GM18520 (cell line): Measurements from ENCODE around the gene CUL9.

Experiments
- ATAC-seq: cut with Tn5 transposase; IDR thresholded peaks from one replicate; pipeline ENCODE4 v1.9.1; 2021; ENCODE audit not compliant: unreplicated experiment

CUL9 gene

DNA sequence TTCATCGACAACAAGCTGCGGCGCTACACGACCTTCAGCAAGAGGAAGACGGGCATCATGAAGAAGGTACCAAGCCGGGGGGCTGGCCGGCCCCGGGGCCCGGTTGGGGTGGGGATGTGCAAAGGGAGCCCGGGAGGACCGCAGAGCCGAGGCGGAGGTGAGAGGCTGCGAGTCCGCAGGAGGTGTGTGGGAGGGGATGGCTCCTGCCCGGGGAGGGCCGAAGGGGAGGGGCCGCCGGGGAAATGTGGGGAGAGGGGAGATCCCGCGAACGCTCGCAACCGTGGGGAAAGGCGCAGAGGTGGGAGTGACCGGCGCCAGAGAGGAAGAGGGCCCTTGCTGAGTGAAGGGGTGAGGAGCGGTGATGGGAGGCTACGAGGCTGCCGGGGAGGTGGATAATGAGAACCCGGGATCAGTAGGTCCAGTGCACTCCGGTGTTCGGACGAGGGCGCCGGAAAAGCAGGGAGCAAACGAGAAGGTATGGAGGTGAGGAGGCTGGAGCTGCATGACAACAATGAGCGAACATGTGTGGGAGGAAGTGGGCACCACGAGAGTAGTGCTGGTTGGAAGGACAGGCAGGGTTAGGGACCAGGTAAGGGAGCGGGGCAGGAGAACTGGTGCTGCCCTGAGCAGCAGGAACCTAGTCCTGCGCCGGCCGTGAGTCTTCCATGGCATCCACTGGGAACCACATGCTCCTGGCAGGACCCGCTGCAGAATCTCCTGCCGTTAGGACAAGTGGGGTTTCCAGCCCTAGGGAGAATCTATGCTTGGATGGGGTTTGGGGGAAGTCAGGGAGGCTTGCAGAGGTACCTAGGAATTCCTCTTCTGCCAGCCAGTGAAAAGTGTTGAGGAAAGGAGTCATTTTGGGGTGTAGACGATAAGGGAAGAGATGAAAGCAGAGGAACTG, 9.6 kb upstream of the CUL9 start:
- no peak for ATAC-seq

DNA sequence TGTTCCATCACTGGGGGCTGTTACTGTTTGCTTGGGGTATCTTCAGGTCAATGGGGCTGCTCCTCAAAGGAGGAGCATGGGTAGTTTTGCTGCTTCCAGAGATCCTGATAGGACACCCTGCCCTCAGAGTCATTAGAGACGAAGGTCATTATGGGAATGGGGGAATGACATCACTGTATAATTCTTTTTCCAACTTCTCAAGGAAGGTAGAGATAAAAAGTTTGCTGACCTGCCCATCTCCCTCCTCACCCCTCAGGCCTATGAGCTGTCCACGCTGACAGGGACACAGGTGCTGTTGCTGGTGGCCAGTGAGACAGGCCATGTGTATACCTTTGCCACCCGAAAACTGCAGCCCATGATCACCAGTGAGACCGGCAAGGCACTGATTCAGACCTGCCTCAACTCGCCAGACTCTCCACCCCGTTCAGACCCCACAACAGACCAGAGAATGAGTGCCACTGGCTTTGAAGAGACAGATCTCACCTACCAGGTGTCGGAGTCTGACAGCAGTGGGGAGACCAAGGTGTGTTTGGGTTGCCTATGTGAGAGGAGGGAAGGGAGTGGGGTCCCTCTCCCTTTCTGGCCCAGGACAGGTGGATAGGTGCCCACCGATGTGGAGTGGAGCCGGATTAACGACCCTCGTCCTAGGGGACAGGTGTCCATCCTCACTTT, 8.3 kb upstream of the CUL9 start:
- ATAC-seq: no peak

DNA sequence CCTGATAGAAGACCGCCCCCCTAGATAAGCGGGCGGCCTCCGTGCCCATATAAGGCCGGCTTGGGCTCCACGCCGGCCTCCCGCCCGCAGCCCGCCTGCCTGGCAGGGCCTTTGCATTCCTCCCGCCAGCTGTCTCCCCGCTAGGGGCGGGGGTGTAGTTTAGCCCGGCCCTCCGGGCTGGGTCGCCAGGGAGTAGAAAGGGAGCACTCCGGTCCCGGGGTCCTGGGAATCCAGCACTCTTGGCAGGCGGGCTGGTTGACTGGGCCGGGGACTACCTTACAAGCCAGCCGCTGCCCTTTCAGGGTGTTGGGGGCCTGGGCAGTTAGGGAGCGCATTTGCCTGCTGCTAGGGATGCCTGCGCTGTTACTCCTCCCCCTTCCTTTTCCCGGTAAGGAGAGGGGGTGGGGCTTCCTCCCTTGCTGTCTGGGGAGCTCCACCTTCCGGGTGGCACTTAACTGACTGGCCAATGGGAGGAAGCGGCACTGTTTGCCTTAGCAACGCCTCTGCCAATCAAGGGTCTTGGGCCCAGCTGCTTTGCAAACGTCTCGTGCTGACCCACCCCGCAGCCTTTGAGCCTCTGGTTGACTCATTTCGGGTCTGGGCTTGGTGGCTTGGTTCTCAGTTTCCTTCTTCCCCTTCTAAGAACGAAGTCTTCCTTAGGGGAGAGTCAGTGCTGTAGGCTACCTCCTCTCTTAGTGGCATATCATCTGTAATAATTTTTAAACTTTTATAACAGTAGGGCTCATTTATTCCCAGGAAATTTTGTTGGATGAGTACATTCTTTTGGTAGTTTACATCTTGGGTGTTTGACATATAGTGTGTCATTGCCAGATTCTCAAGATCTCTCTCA, 7.5 kb upstream of the CUL9 start:
- peak; percentile 46 for ATAC-seq

DNA sequence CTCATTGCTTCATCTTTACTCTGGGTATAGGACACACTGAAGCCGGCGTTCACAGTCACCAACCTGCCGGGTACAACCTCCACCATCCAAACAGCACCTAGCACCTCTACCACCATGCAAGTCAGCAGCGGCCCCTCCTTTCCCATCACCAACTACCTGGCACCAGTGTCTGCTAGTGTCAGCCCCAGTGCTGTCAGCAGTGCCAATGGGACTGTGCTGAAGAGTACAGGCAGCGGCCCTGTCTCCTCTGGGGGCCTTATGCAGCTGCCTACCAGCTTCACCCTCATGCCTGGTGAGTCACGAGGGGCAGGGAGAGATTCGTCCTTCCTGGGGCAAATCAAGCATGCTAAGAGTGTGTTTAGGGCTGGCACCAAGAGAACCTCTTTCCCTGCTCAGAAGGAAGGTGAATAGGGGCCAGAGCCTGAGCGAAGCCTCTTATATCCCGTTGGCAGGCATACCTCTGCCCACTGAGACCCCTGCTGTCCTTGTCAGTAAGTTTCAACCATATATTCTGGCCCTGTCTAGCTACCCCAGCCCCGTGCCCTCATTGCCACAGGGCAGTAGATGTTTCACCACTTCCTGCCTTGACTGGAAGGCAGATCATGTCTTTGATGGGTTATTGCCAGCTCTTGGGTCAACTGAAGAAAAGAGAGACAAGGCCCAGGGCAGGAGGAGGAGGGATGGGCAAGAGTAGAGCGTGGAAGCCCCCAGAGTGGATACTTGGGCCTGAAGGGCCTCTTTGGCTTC, 6.1 kb upstream of the CUL9 start:
- no peak for ATAC-seq

DNA sequence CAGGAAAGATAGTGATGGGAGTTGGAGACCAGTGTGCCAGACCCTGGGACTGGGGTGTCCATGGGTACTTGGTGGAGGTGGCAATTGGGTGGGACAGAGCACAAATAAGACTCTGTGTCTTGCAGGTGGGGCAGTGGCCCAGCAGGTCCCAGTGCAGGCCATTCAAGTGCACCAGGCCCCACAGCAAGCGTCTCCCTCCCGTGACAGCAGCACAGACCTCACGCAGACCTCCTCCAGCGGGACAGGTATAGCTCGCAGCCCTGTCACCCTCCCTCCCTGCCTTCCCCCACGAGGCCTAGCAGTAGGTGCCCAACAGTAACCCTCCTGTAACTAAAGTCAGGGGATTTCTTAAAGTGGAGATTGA, 5.6 kb upstream of the CUL9 start:
- no peak for ATAC-seq

DNA sequence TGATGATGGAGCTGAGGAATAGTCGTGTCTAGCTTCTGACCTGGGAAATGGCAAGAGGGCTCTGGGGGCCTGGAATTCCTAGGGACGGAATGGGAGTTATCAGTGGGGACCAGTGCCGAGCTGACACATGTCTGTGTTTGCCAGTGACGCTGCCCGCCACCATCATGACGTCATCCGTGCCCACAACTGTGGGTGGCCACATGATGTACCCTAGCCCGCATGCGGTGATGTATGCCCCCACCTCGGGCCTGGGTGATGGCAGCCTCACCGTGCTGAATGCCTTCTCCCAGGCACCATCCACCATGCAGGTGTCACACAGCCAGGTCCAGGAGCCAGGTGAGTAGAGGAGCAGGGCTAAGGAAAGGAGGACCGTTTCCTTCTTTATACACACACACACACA, 3.8 kb upstream of the CUL9 start:
- no peak for ATAC-seq

DNA sequence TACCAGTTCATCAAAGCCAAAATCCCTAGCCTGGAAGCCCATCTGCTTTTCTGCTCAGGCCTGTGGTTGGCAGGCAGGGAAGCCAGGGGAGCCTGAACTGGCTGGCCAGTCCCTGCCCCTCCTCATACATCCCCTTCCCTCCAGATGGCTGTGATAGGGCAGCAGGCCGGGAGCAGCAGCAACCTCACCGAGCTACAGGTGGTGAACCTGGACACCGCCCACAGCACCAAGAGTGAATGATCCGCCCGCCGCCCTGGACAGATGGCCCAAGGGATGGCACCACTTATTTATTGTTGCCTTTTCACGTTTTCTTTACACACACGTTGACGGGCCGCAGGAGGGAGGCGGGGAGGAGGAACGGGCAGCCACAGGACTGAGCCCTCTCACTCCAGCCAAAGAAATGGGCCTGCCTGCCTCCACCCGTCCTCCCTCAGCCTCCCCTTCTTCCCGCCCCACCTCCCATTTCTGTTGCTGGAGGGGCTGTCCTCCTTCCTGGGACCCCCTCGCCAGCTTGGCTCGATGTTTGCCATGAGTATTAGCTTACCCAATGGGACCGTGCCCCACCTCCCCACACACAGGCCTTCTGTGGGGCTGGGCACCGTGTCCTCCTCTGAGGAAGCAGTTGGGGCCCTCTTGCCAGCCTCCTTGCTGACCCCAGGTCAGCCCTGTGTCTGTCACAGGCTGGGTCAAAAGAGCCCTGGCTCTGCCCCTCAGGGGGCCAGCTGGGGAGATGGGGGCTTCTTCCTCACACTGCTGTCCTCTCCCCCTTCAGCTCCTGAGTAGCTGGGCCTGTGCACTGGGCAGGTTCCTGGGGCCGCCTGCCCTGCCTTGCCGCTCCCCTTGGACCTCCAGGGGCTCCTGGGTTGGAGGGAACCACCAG, 2.8 kb upstream of the CUL9 start:
- no peak for ATAC-seq

DNA sequence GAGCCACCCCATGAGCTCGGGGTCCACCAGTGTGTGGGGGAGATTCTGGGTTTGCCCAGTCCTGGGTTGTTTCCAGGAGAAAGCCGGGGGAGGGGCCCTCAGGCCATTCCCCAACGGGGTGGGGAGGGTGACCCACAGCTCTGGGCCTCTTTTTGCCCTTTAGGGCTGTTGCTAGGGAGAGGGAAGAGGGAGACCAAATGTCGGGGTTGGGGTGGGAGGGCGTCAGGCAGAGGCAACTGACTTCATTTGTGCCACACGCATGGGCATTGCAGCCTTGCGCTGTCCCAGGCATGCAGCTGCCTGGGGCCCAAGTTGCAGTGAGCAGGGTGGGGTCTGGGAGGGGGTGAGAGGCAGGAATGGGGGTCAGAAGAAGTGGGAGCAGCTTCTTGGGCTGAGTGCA, 1.9 kb upstream of the CUL9 start:
- ATAC-seq: no peak

DNA sequence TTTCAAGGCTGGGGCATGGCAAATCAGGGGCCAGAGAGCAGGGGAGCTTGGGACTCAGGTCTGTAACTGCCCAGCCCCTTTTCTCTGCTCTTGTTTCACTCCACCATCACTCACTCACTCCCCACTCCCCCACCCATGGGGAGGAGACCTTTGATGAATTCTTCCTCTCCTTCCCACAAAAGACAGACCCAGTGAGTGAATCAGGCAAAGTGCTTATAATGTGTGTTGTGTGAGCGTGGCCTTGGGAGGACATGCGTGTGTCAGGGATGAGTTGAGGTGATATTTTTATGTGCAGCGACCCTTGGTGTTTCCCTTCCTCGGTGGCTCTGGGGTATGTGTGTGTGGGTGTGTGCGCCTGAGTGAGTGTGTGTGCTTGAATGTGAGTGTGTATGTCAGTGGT, 1.0 kb upstream of the CUL9 start:
- no peak for ATAC-seq

DNA sequence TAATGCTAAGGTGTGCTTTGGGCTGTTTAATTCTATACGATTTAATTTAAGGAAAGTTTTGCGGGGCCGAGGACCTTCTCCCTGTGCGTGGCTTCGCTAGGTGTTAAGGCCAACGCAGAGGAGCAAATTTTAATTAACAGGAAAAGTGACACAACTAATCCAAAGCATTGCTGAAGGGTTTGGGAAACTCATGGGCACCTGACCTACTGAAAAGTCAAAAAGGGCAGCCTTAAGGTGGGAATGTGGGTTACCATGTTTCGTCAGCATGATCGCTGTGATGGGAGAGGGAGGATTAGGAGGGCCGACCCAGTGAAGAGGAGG, 415 bp upstream of the CUL9 start:
- ATAC-seq: no peak

DNA sequence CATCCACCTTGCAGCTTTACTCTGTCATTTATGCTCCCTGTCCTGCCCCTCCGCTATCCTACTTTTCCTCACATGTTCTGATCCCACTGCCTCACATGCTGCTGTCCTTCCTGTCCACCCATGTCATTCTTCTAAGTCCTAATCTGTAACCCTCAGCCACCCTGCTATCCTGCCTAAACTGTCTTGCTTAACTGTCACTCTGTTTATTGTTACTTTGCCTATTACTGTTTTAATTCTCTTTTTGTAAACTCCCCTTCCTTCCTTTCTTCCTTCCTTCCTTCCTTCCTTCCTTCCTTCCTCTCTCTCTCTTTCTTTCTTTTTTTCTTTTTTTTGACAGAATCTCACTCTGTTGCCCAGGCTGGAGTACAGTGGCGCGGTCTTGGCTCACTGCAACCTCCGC, 1.4 kb downstream of the CUL9 start:
- no peak for ATAC-seq

DNA sequence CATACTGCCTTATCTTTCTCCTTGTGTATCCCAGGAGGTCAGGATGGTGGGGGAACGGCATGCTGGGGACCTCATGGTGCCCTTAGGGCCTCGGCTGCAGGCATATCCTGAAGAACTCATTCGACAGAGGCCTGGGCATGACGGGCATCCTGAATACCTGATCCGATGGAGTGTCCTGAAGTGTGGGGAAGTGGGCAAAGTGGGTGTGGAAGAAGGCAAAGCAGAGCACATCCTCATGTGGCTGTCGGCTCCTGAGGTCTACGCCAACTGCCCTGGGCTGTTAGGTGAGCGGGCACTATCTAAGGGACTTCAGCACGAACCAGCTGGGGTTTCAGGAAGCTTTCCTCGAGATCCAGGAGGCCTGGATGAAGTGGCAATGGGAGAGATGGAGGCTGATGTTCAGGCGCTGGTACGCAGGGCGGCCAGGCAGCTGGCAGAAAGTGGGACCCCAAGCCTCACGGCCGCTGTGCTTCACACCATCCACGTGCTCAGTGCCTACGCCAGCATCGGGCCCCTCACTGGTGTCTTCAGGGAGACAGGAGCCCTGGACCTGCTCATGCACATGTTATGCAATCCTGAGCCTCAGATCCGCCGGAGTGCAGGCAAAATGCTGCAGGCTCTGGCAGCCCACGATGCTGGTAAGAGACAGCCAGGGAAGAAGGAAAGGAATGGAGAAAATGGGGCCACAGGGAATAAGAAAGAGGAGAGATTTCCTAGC, 2.4 kb downstream of the CUL9 start:
- ATAC-seq: no peak

DNA sequence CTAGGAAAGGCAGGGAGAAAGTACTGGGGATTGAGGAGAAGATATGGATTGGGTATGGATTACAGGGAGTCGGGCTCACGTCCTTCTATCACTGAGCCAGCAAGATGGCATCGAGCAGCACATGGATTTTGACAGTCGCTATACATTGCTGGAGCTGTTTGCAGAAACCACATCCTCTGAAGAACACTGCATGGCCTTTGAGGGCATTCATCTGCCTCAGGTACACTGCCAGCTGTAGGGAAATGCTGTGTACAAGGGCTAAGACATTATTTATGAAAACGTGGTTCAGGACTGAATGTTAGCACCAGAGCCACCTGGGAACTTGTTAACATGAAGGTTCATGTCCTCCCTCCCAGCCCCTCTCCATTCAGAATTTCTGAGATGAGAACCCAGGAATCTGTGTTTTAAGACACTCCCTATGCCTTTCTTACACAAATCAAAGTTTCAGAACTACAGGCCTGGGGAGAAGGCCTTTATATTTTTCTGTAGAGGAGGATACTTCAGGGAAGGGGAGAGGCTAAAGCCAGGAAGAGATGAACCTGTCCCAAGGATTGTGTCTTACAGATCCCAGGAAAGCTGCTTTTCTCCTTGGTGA, 3.5 kb downstream of the CUL9 start:
- ATAC-seq: no peak

DNA sequence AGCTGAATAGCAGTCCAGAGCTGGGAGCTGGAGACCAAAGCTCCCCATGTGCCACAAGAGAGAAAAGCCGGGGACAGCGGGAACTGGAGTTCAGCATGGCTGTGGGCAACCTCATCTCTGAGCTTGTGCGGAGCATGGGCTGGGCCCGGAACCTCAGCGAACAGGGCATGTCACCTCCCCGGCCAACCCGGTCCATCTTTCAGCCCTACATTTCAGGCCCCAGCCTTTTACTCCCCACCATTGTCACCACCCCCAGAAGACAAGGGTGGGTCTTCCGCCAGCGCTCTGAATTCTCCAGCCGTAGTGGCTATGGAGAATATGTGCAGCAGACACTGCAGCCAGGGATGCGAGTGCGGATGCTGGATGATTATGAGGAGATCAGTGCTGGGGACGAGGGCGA, 4.0 kb downstream of the CUL9 start:
- ATAC-seq: no peak

DNA sequence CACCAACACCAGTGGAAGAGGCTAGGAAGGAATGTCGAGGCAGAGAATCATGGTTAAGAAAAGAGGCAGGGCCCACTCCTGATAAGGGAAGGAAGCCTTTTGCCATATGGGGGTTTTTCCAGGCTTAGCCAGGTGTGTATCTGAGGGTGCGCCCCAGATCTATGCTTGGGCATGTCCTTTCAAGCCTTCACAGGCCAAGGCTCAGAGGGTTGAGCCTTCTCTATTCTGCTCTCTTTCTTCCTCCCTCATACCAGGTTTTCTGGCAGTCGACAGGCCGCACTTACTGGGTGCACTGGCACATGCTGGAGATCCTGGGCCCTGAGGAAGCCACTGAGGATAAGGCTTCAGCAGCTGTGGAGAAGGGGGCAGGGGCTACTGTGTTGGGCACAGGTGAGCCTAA, 4.7 kb downstream of the CUL9 start:
- no peak for ATAC-seq

DNA sequence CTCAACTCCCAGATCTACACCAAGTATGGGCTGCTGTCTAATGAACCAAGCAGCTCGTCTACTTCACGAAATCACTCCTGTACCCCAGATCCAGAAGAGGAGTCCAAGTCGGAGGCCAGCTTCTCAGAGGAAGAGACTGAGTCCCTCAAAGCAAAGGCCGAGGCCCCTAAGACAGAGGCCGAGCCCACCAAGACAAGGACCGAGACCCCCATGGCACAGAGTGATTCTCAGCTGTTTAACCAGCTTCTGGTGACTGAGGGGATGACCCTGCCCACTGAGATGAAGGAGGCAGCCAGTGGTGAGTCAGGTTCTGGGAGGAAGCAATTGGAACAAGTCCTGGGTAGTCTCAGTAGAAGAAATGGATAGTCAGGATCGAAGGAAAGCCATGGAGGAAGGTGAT, 5.8 kb downstream of the CUL9 start:
- no peak for ATAC-seq

DNA sequence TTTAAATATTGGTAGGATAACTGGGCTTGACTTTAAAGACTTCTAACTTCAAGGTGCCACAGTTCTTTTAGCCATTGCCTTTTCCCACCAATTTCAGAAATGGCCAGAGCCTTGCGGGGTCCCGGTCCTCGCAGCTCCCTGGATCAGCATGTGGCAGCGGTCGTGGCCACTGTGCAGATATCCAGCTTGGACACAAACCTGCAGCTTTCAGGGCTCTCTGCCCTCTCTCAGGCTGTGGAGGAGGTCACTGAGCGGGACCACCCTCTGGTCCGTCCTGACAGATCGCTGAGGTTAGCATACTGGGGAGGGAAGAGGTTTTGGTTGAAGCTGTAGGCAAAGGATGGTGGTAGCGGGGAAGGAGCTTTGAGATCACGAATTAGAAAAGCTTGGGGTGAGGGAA, 6.4 kb downstream of the CUL9 start:
- no peak for ATAC-seq

DNA sequence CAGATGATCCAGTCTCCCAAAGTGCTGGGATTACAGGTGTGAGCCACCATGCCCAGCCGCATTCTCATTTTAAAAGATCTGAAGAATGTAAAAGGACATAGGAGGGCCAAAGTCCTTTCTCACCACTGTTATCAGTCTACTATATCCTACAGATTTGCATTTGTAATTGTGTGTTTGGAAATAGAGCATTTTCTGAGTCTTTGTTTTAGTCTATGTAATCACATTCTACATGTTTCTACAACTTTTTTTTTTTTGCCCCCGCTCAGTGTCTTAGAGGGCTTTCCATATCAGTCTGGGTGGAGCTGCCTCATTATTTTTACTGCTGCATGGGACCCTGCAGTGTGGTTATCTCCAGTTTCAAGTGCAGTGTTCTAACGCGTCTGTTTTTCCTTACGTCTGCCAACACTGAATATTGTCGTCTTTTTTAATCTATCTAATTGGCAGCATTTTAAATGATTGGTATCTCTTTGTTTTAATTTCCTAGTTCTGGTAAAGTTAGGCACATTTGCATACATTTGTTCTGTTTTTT, 7.8 kb downstream of the CUL9 start:
- ATAC-seq: no peak

DNA sequence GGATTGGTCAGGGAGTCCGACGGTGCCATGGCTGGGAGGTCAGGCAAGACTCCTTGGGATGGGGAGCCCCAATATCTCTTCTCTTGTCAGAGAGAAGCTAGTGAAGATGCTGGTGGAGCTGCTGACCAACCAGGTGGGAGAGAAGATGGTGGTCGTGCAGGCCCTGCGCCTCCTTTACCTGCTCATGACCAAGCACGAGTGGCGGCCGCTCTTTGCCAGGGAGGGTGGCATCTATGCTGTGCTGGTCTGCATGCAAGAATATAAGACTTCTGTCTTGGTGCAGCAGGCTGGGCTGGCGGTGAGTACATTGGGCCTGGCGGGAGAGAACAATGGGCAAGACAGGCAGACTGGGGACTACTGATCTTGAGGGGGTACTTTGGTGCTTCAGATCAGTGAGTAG, 10.9 kb downstream of the CUL9 start:
- ATAC-seq: no peak
